ENCODE data around the gene ARHGEF3.
"Not testable (repeated sequence)": the region's sequence is repeated elsewhere in the genome, so short reads cannot be mapped to it uniquely, and the experiment has no call there.

ARHGEF3 gene

GRCh38 chr3:56769116-56769707 lies 32.5 kb downstream of the ARHGEF3 start:
- no peak overlapping the region for H2AFZ ChIP-seq (ENCODE audit: low read depth, low read length)
- no peak overlapping the region for H3K4me3 ChIP-seq (ENCODE audit: low read length)
- H3K9me3 ChIP-seq (ENCODE audit: low read length): no peaks in the 10 kb centered on the region
- peaks cover 9% of the 10 kb centered on the region for H3K4me1 ChIP-seq (ENCODE audit: insufficient read depth, low read length)
- no peaks in the 10 kb centered on the region for H3K36me3 ChIP-seq (ENCODE audit: insufficient read depth, low read length)
- H3K27me3 ChIP-seq (ENCODE audit: insufficient read depth, low read length): no peaks in the 10 kb centered on the region

GRCh38 chr3:56764904-56765547 lies 36.7 kb downstream of the ARHGEF3 start:
- H3K4me3 ChIP-seq (ENCODE audit: low read length): no peak overlapping the region
- no peaks in the 10 kb centered on the region for H3K9me3 ChIP-seq (ENCODE audit: low read length)
- no peak overlapping the region for H2AFZ ChIP-seq (ENCODE audit: low read depth, low read length)
- no peaks in the 10 kb centered on the region for H3K27me3 ChIP-seq (ENCODE audit: insufficient read depth, low read length)
- no peaks in the 10 kb centered on the region for H3K4me1 ChIP-seq (ENCODE audit: insufficient read depth, low read length)
- H3K36me3 ChIP-seq (ENCODE audit: insufficient read depth, low read length): no peaks in the 10 kb centered on the region

GRCh38 chr3:56764184-56764583 lies 37.6 kb downstream of the ARHGEF3 start:
- no peaks in the 10 kb centered on the region for H3K27me3 ChIP-seq (ENCODE audit: insufficient read depth, low read length)
- no peaks in the 10 kb centered on the region for H3K9me3 ChIP-seq (ENCODE audit: low read length)
- no peaks in the 10 kb centered on the region for H3K36me3 ChIP-seq (ENCODE audit: insufficient read depth, low read length)
- H3K4me3 ChIP-seq (ENCODE audit: low read length): no peak overlapping the region
- H3K4me1 ChIP-seq (ENCODE audit: insufficient read depth, low read length): no peaks in the 10 kb centered on the region
- H2AFZ ChIP-seq (ENCODE audit: low read depth, low read length): no peak overlapping the region

- Histone ChIP-seq H2AFZ (ENCODE audit: low read depth, low read length) (no peak overlapping the region), H3K27me3 (ENCODE audit: insufficient read depth, low read length) (no peaks in the 10 kb centered on the region), H3K4me1 (ENCODE audit: insufficient read depth, low read length) (no peaks in the 10 kb centered on the region), H3K36me3 (ENCODE audit: insufficient read depth, low read length) (no peaks in the 10 kb centered on the region), H3K9me3 (ENCODE audit: low read length) (no peaks in the 10 kb centered on the region), H3K4me3 (ENCODE audit: low read length) (no peak overlapping the region)
These were observed 38.5 kb downstream of the ARHGEF3 start for GRCh38 chr3:56763233-56763632.

GRCh38 chr3:56762718-56763117 lies 39.0 kb downstream of the ARHGEF3 start:
- H3K4me3 ChIP-seq (ENCODE audit: low read length): no peak overlapping the region
- H3K9me3 ChIP-seq (ENCODE audit: low read length): no peaks in the 10 kb centered on the region
- H3K36me3 ChIP-seq (ENCODE audit: insufficient read depth, low read length): no peaks in the 10 kb centered on the region
- H3K4me1 ChIP-seq (ENCODE audit: insufficient read depth, low read length): no peaks in the 10 kb centered on the region
- no peaks in the 10 kb centered on the region for H3K27me3 ChIP-seq (ENCODE audit: insufficient read depth, low read length)
- H2AFZ ChIP-seq (ENCODE audit: low read depth, low read length): no peak overlapping the region

- no peaks in the 10 kb centered on the region for H3K27me3 ChIP-seq (ENCODE audit: insufficient read depth, low read length)
- no peaks in the 10 kb centered on the region for H3K36me3 ChIP-seq (ENCODE audit: insufficient read depth, low read length)
- no peak overlapping the region for H3K4me3 ChIP-seq (ENCODE audit: low read length)
- H3K9me3 ChIP-seq (ENCODE audit: low read length): no peaks in the 10 kb centered on the region
- no peak overlapping the region for H2AFZ ChIP-seq (ENCODE audit: low read depth, low read length)
- no peaks in the 10 kb centered on the region for H3K4me1 ChIP-seq (ENCODE audit: insufficient read depth, low read length)
These were observed 39.7 kb downstream of the ARHGEF3 start for GRCh38 chr3:56761887-56762651.

GRCh38 chr3:56761023-56761422 lies 40.7 kb downstream of the ARHGEF3 start:
- no peaks in the 10 kb centered on the region for H3K4me1 ChIP-seq (ENCODE audit: insufficient read depth, low read length)
- H2AFZ ChIP-seq (ENCODE audit: low read depth, low read length): no peak overlapping the region
- H3K27me3 ChIP-seq (ENCODE audit: insufficient read depth, low read length): no peaks in the 10 kb centered on the region
- no peaks in the 10 kb centered on the region for H3K36me3 ChIP-seq (ENCODE audit: insufficient read depth, low read length)
- H3K9me3 ChIP-seq (ENCODE audit: low read length): no peaks in the 10 kb centered on the region
- H3K4me3 ChIP-seq (ENCODE audit: low read length): no peak overlapping the region

- no peaks in the 10 kb centered on the region for H3K9me3 ChIP-seq (ENCODE audit: low read length)
- no peaks in the 10 kb centered on the region for H3K27me3 ChIP-seq (ENCODE audit: insufficient read depth, low read length)
- H3K4me3 ChIP-seq (ENCODE audit: low read length): no peak overlapping the region
- H3K36me3 ChIP-seq (ENCODE audit: insufficient read depth, low read length): no peaks in the 10 kb centered on the region
- H3K4me1 ChIP-seq (ENCODE audit: insufficient read depth, low read length): no peaks in the 10 kb centered on the region
- H2AFZ ChIP-seq (ENCODE audit: low read depth, low read length): no peak overlapping the region
These were observed 42.2 kb downstream of the ARHGEF3 start for GRCh38 chr3:56759532-56759931.

- Histone ChIP-seq H3K36me3 (ENCODE audit: insufficient read depth, low read length) (no peaks in the 10 kb centered on the region), H3K4me1 (ENCODE audit: insufficient read depth, low read length) (no peaks in the 10 kb centered on the region), H3K4me3 (ENCODE audit: low read length) (no peak overlapping the region), H3K9me3 (ENCODE audit: low read length) (no peaks in the 10 kb centered on the region), H3K27me3 (ENCODE audit: insufficient read depth, low read length) (no peaks in the 10 kb centered on the region), H2AFZ (ENCODE audit: low read depth, low read length) (no peak overlapping the region)
These were observed 43.2 kb downstream of the ARHGEF3 start for GRCh38 chr3:56758539-56758981.

- H3K27me3 ChIP-seq (ENCODE audit: insufficient read depth, low read length); H2AFZ ChIP-seq (ENCODE audit: low read depth, low read length); H3K4me3 ChIP-seq (ENCODE audit: low read length); H3K9me3 ChIP-seq (ENCODE audit: low read length); H3K4me1 ChIP-seq (ENCODE audit: insufficient read depth, low read length); H3K36me3 ChIP-seq (ENCODE audit: insufficient read depth, low read length): not testable (repeated sequence)
These were observed 43.7 kb downstream of the ARHGEF3 start for GRCh38 chr3:56758042-56758441.

GRCh38 chr3:56754741-56755417 lies 46.9 kb downstream of the ARHGEF3 start:
- H3K36me3 ChIP-seq (ENCODE audit: insufficient read depth, low read length): no peaks in the 10 kb centered on the region
- H3K4me3 ChIP-seq (ENCODE audit: low read length): no peak overlapping the region
- peaks cover 2% of the 10 kb centered on the region for H3K9me3 ChIP-seq (ENCODE audit: low read length)
- no peak overlapping the region for H2AFZ ChIP-seq (ENCODE audit: low read depth, low read length)
- H3K4me1 ChIP-seq (ENCODE audit: insufficient read depth, low read length): no peaks in the 10 kb centered on the region
- H3K27me3 ChIP-seq (ENCODE audit: insufficient read depth, low read length): no peaks in the 10 kb centered on the region

- H3K9me3 ChIP-seq (ENCODE audit: low read length): peaks cover 5% of the 10 kb centered on the region
- H3K4me1 ChIP-seq (ENCODE audit: insufficient read depth, low read length): no peaks in the 10 kb centered on the region
- H3K36me3 ChIP-seq (ENCODE audit: insufficient read depth, low read length): no peaks in the 10 kb centered on the region
- no peak overlapping the region for H2AFZ ChIP-seq (ENCODE audit: low read depth, low read length)
- H3K4me3 ChIP-seq (ENCODE audit: low read length): no peak overlapping the region
- no peaks in the 10 kb centered on the region for H3K27me3 ChIP-seq (ENCODE audit: insufficient read depth, low read length)
These were observed 48.4 kb downstream of the ARHGEF3 start for GRCh38 chr3:56753206-56753820.

Data from neuron (in vitro differentiated cells).